ENCODE measurements around the gene CALB2.

Gene CALB2

DNA sequence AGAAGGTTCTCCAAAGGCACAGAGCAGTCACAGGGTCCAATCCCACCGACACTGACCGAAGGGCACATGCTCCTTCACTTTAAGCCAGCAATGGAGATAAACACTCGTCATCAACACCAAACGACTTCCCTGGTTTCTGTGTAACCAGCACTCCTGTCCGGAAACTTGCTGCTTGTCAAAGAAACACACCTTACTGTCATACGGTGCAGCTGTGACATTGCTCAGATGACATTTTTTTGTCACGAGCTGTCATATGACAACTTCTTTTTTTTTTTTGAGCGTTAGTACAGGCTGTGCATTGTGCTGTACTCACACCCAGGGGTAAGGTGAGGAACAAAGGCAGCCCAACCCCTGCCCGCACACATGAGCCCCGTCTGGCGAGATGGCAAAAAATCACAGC, 44.2 kb downstream of the CALB2 start:
- TF ChIP-seq EGR1 (IDR thresholded peaks at IDR 0.05) = no peak
- no peak for TF ChIP-seq RAD21 (IDR thresholded peaks at IDR 0.05; ENCODE audit: low read depth)
- TF ChIP-seq CREB1 (IDR thresholded peaks at IDR 0.05; ENCODE audit: low read depth) = no peak
- TF ChIP-seq EP300 (IDR thresholded peaks at IDR 0.05; ENCODE audit: borderline replicate concordance) = no peak
- no peak for TF ChIP-seq TEAD4 (IDR thresholded peaks at IDR 0.05)
- TF ChIP-seq, protein P1, sequence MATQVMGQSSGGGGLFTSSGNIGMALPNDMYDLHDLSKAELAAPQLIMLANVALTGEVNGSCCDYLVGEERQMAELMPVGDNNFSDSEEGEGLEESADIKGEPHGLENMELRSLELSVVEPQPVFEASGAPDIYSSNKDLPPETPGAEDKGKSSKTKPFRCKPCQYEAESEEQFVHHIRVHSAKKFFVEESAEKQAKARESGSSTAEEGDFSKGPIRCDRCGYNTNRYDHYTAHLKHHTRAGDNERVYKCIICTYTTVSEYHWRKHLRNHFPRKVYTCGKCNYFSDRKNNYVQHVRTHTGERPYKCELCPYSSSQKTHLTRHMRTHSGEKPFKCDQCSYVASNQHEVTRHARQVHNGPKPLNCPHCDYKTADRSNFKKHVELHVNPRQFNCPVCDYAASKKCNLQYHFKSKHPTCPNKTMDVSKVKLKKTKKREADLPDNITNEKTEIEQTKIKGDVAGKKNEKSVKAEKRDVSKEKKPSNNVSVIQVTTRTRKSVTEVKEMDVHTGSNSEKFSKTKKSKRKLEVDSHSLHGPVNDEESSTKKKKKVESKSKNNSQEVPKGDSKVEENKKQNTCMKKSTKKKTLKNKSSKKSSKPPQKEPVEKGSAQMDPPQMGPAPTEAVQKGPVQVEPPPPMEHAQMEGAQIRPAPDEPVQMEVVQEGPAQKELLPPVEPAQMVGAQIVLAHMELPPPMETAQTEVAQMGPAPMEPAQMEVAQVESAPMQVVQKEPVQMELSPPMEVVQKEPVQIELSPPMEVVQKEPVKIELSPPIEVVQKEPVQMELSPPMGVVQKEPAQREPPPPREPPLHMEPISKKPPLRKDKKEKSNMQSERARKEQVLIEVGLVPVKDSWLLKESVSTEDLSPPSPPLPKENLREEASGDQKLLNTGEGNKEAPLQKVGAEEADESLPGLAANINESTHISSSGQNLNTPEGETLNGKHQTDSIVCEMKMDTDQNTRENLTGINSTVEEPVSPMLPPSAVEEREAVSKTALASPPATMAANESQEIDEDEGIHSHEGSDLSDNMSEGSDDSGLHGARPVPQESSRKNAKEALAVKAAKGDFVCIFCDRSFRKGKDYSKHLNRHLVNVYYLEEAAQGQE (IDR thresholded peaks at IDR 0.05; ENCODE audit: low read depth) = no peak
- TF ChIP-seq TAF1 (IDR thresholded peaks at IDR 0.05; ENCODE audit: low read depth) = no peak
- no peak for TF ChIP-seq TCF12 (IDR thresholded peaks at IDR 0.05; ENCODE audit: low read depth)
- TF ChIP-seq, protein P2, sequence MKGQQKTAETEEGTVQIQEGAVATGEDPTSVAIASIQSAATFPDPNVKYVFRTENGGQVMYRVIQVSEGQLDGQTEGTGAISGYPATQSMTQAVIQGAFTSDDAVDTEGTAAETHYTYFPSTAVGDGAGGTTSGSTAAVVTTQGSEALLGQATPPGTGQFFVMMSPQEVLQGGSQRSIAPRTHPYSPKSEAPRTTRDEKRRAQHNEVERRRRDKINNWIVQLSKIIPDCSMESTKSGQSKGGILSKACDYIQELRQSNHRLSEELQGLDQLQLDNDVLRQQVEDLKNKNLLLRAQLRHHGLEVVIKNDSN (IDR thresholded peaks at IDR 0.05) = no peak
- no peak for TF ChIP-seq ZBTB7A (IDR thresholded peaks at IDR 0.05; ENCODE audit: low read depth)
- TF ChIP-seq, protein P3, sequence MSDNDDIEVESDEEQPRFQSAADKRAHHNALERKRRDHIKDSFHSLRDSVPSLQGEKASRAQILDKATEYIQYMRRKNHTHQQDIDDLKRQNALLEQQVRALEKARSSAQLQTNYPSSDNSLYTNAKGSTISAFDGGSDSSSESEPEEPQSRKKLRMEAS (IDR thresholded peaks at IDR 0.05) = no peak
- TF ChIP-seq NFIC (IDR thresholded peaks at IDR 0.05) = no peak
- no peak for TF ChIP-seq CEBPB (IDR thresholded peaks at IDR 0.05)
- TF ChIP-seq FOXM1 (IDR thresholded peaks at IDR 0.05; ENCODE audit: borderline replicate concordance, low read depth) = no peak
- TF ChIP-seq YY1 (IDR thresholded peaks at IDR 0.05; ENCODE audit: low read depth) = no peak

DNA sequence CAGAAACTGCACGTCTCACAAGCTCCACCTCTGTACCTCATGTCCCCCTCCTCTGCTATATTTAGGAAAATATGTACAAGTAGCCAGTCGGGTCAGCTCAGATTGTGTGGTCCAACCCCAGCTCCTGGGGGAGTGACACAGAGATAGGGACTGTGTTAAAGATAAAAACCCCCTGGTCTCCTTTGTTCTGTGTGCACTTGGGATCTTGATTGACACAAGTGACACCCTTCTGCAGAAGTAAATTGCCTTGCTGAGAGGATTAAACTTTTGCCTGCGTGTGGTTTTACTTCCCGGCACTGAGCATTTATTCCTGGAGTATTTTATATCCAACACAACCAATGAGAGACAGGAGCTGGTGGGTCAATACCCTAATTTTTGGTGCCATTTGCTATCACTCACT, 45.8 kb downstream of the CALB2 start:
- TF ChIP-seq EGR1 (IDR thresholded peaks at IDR 0.05) (no peak), RAD21 (IDR thresholded peaks at IDR 0.05; ENCODE audit: low read depth) (no peak), ZBTB7A (IDR thresholded peaks at IDR 0.05; ENCODE audit: low read depth) (no peak), CEBPB (IDR thresholded peaks at IDR 0.05) (no peak), TAF1 (IDR thresholded peaks at IDR 0.05; ENCODE audit: low read depth) (no peak), CREB1 (IDR thresholded peaks at IDR 0.05; ENCODE audit: low read depth) (no peak), TEAD4 (IDR thresholded peaks at IDR 0.05) (no peak), NFIC (IDR thresholded peaks at IDR 0.05) (no peak), TCF12 (IDR thresholded peaks at IDR 0.05; ENCODE audit: low read depth) (no peak), YY1 (IDR thresholded peaks at IDR 0.05; ENCODE audit: low read depth) (no peak), EP300 (IDR thresholded peaks at IDR 0.05; ENCODE audit: borderline replicate concordance) (no peak), FOXM1 (IDR thresholded peaks at IDR 0.05; ENCODE audit: borderline replicate concordance, low read depth) (no peak)
- TF ChIP-seq, protein P3 (IDR thresholded peaks at IDR 0.05) = no peak
- TF ChIP-seq, protein P1 (IDR thresholded peaks at IDR 0.05; ENCODE audit: low read depth) = no peak
- TF ChIP-seq, protein P2 (IDR thresholded peaks at IDR 0.05) = no peak

DNA sequence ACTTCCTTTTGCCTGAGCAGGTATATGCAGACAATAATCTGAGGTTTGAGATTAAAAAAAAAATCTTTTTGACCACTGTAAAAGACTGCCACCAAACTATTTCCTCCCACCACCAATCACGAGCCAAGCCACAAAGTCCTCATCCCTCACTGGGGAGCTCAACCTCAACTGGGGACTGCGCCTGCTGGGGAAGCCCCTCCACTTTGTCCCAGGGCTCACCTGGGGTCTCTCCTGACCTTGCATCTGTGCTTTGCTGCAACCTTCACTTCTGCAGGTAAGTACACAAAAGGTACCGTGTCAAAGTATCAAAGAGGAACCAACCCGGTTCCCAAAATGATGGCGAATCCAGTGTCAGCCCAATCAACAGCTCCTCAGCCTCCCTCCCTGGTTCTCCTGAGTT, 47.8 kb downstream of the CALB2 start:
- TF ChIP-seq FOXM1 (IDR thresholded peaks at IDR 0.05; ENCODE audit: borderline replicate concordance, low read depth) (no peak), EP300 (IDR thresholded peaks at IDR 0.05; ENCODE audit: borderline replicate concordance) (no peak), NFIC (IDR thresholded peaks at IDR 0.05) (no peak), CEBPB (IDR thresholded peaks at IDR 0.05) (no peak), RAD21 (IDR thresholded peaks at IDR 0.05; ENCODE audit: low read depth) (no peak), EGR1 (IDR thresholded peaks at IDR 0.05) (no peak), TCF12 (IDR thresholded peaks at IDR 0.05; ENCODE audit: low read depth) (no peak)
- TF ChIP-seq, protein P3 (IDR thresholded peaks at IDR 0.05) = no peak

DNA sequence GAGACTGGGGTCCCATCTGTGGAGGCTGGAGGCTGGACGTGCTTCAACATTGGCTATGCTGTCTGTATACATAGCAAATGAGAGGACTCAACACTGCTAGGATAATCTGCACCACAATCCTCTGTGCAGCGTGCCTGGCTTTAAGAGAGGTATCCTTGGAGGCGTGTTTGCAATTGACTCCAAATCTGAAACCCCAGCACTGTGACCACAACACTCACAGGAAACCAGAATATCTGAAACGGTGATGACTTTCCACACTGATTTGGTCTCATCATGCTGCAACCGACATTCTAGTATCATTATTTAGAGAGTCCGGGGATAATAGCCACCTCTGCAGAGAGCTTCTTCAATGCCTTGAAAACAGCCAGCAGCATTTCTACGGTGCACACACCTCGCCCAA, 48.2 kb downstream of the CALB2 start:
- TF ChIP-seq CREB1 (IDR thresholded peaks at IDR 0.05; ENCODE audit: low read depth) (no peak), FOXM1 (IDR thresholded peaks at IDR 0.05; ENCODE audit: borderline replicate concordance, low read depth) (no peak), ZBTB7A (IDR thresholded peaks at IDR 0.05; ENCODE audit: low read depth) (no peak), YY1 (IDR thresholded peaks at IDR 0.05; ENCODE audit: low read depth) (no peak)
- TF ChIP-seq, protein P2 (IDR thresholded peaks at IDR 0.05) = no peak
- TF ChIP-seq, protein P3 (IDR thresholded peaks at IDR 0.05) = no peak
- TF ChIP-seq, protein P1 (IDR thresholded peaks at IDR 0.05; ENCODE audit: low read depth) = no peak

All from Ishikawa (cell line).